ENCODE measurements around the gene ACP7. TPM values are rescaled to one million over a fixed set of nuclear protein-coding genes. Genes with fewer than 3 reads are reported as not detected.
A peak's percentile ranks its signal among the peaks of the same experiment; 100 is the strongest.

ACP7 gene
- total and polyA plus RNA-seq, 2 donors (not counting 1 experiment from before 2014, with no cell fraction given) = not detected

GRCh38 chr19:39038098-39038497 lies 46.1 kb upstream of the ACP7 start:
- Histone ChIP-seq H4K20me1 (ENCODE audit: control insufficient read depth, extremely low read depth, insufficient read depth, low read length) (no peaks in the 10 kb centered on the region), H3K36me3 (ENCODE audit: control insufficient read depth, insufficient read depth, low read length) (no peaks in the 10 kb centered on the region), H3K27ac (ENCODE audit: insufficient read depth, low read length) (no peak overlapping the region), H3K4me3 (replicated peaks in 1 of 4; ENCODE audit: control extremely low read depth in 1 of 4, insufficient read depth in 1 of 4, low read depth in 3 of 4, low read length in 4 of 4) (no peak overlapping the region), H3K9ac (ENCODE audit: insufficient read depth, low read length) (no peak overlapping the region), H2AFZ (ENCODE audit: low read length) (no peak overlapping the region), H3K4me2 (ENCODE audit: extremely low read depth, insufficient read depth, low read length) (no peak overlapping the region), H3K79me2 (ENCODE audit: control insufficient read depth, insufficient read depth, low read length) (no peaks in the 10 kb centered on the region), H3K9me3 (ENCODE audit: control insufficient read depth, insufficient read depth, low read depth, low read length) (no peaks in the 10 kb centered on the region), H3K4me1 (ENCODE audit: control insufficient read depth, extremely low read depth, insufficient read depth, low read length) (no peaks in the 10 kb centered on the region), H3K27me3 (ENCODE audit: control insufficient read depth, insufficient read depth, low read length) (peaks cover 4% of the 10 kb centered on the region)
- peak in 1 of 2 donors; percentile 26 for TF ChIP-seq CTCF (conservative IDR thresholded peaks at IDR 0.05 in 1 of 2, IDR thresholded peaks at IDR 0.05 in 1 of 2; ENCODE audit: low read depth in 1 of 2, low read length in 2 of 2)
- no peak for TF ChIP-seq EZH2 (IDR thresholded peaks at IDR 0.05; ENCODE audit: low read length, missing control alignments)
- DNase-seq (ENCODE audit: low read depth in 2 of 2) = peak; percentile 35 to 43

GRCh38 chr19:39045506-39045905 lies 38.7 kb upstream of the ACP7 start:
- Histone ChIP-seq H4K20me1 (ENCODE audit: control insufficient read depth, extremely low read depth, insufficient read depth, low read length) (no peaks in the 10 kb centered on the region), H3K9ac (ENCODE audit: insufficient read depth, low read length) (no peak overlapping the region), H3K27ac (ENCODE audit: insufficient read depth, low read length) (no peak overlapping the region), H3K27me3 (ENCODE audit: control insufficient read depth, insufficient read depth, low read length) (no peaks in the 10 kb centered on the region), H3K4me2 (ENCODE audit: extremely low read depth, insufficient read depth, low read length) (no peak overlapping the region), H3K4me1 (ENCODE audit: control insufficient read depth, extremely low read depth, insufficient read depth, low read length) (no peaks in the 10 kb centered on the region), H3K4me3 (replicated peaks in 1 of 4; ENCODE audit: control extremely low read depth in 1 of 4, insufficient read depth in 1 of 4, low read depth in 3 of 4, low read length in 4 of 4) (no peak overlapping the region), H2AFZ (ENCODE audit: low read length) (no peak overlapping the region), H3K79me2 (ENCODE audit: control insufficient read depth, insufficient read depth, low read length) (no peaks in the 10 kb centered on the region), H3K36me3 (ENCODE audit: control insufficient read depth, insufficient read depth, low read length) (no peaks in the 10 kb centered on the region), H3K9me3 (ENCODE audit: control insufficient read depth, insufficient read depth, low read depth, low read length) (no peaks in the 10 kb centered on the region)
- no peak for DNase-seq (ENCODE audit: low read depth in 2 of 2)
- TF ChIP-seq CTCF (conservative IDR thresholded peaks at IDR 0.05 in 1 of 2, IDR thresholded peaks at IDR 0.05 in 1 of 2; ENCODE audit: low read depth in 1 of 2, low read length in 2 of 2) = no peak
- TF ChIP-seq EZH2 (IDR thresholded peaks at IDR 0.05; ENCODE audit: low read length, missing control alignments) = no peak

GRCh38 chr19:39046037-39046821 lies 37.9 kb upstream of the ACP7 start:
- no peak for DNase-seq (ENCODE audit: low read depth in 2 of 2)

More at GRCh38 chr19:39046037-39046821, 37.9 kb upstream of the ACP7 start:
- no peak for TF ChIP-seq EZH2 (IDR thresholded peaks at IDR 0.05; ENCODE audit: low read length, missing control alignments)
- no peak for TF ChIP-seq CTCF (conservative IDR thresholded peaks at IDR 0.05 in 1 of 2, IDR thresholded peaks at IDR 0.05 in 1 of 2; ENCODE audit: low read depth in 1 of 2, low read length in 2 of 2)
- Histone ChIP-seq H3K36me3 (ENCODE audit: control insufficient read depth, insufficient read depth, low read length) (no peaks in the 10 kb centered on the region), H3K27me3 (ENCODE audit: control insufficient read depth, insufficient read depth, low read length) (no peaks in the 10 kb centered on the region), H4K20me1 (ENCODE audit: control insufficient read depth, extremely low read depth, insufficient read depth, low read length) (no peaks in the 10 kb centered on the region), H3K9ac (ENCODE audit: insufficient read depth, low read length) (no peak overlapping the region), H3K79me2 (ENCODE audit: control insufficient read depth, insufficient read depth, low read length) (no peaks in the 10 kb centered on the region), H2AFZ (ENCODE audit: low read length) (no peak overlapping the region), H3K4me1 (ENCODE audit: control insufficient read depth, extremely low read depth, insufficient read depth, low read length) (no peaks in the 10 kb centered on the region), H3K9me3 (ENCODE audit: control insufficient read depth, insufficient read depth, low read depth, low read length) (no peaks in the 10 kb centered on the region), H3K27ac (ENCODE audit: insufficient read depth, low read length) (no peak overlapping the region), H3K4me3 (replicated peaks in 1 of 4; ENCODE audit: control extremely low read depth in 1 of 4, insufficient read depth in 1 of 4, low read depth in 3 of 4, low read length in 4 of 4) (no peak overlapping the region), H3K4me2 (ENCODE audit: extremely low read depth, insufficient read depth, low read length) (no peak overlapping the region)

Data from fibroblast of lung (primary cell).